K562 (cell line): ENCODE data around the gene BHLHE40. TPM values are rescaled to one million over a fixed set of nuclear protein-coding genes. Genes with fewer than 3 reads are reported as not detected.
A peak's percentile ranks its signal among the peaks of the same experiment; 100 is the strongest.

Experiments
- ATAC-seq: fragments of 200-7000 bp; cut with Tn5 transposase; 3 replicates; pipeline ENCODE4 v1.9.1; 2020; ENCODE audit warnings: moderate library complexity
- BruUV-seq: library from RNA; stranded (reverse); fragments of 400-500 nt; replicated peaks from 2 replicates; lab custom pipeline; 2021; lab: Mats Ljungman, UMichigan
- CTCF ChIA-PET: fragments of 300-600 bp; formaldehyde crosslinking; extraction: SDS; loops from one replicate; lab custom pipeline; 2021; ENCODE audit warnings: low intra/inter-chr PET ratio; lab: Yijun Ruan, JAX
- POLR2A ChIA-PET: fragments of 300-600, 350-650 bp; sonication (Branson Sonifier 250); formaldehyde crosslinking; extraction: SDS; loops from one replicate; lab custom pipeline; 2021; ENCODE audit warnings: antibody characterized with exemption, inconsistent platforms; lab: Yijun Ruan, JAX
- DNase-seq, 4 experiments: peaks; one replicate each; pipeline versions ENCODE4 v3.0.0 to v3.0.0-alpha.2; 2011 to 2018; ENCODE audit warnings: low spot score in 3 of 4, mixed read lengths in 3 of 4; ENCODE audit errors: extremely low read depth in 1 of 4
- FAIRE-seq: peaks from 2 replicates; lab custom pipeline; 2011; peaks lifted over from hg19 to GRCh38; lab: Jason Lieb, UNC
- H2AFZ ChIP-seq: 2 replicates; pipeline ENCODE4 v1.6.0; 2011; ENCODE audit warnings: low read depth, low read length, control low read depth, inconsistent platforms
- H3K27ac ChIP-seq: fragments of 200-600 bp; 3 replicates; pipeline ENCODE4 v1.8.0; 2011; ENCODE audit warnings: low read depth, mild to moderate bottlenecking, control low read depth, inconsistent platforms, low read length, moderate library complexity, mixed read lengths; ENCODE audit errors: extremely low read depth
- H3K27me3 ChIP-seq, 2 experiments: fragments of 300-600 bp in 1 of 2; 2 replicates in 1 of 2; 3 replicates in 1 of 2; pipeline versions ENCODE4 v1.6.0 to v1.8.0; 2011; ENCODE audit warnings: inconsistent platforms in 2 of 2, low read length in 2 of 2, mild to moderate bottlenecking in 1 of 2, mixed read lengths in 1 of 2, moderate library complexity in 1 of 2; ENCODE audit not compliant: control insufficient read depth in 2 of 2, insufficient read depth in 2 of 2
- H3K36me3 ChIP-seq: fragments of 300-600 bp; 3 replicates; pipeline ENCODE4 v1.8.0; 2011; ENCODE audit warnings: mild to moderate bottlenecking, low read length, inconsistent platforms; ENCODE audit not compliant: control insufficient read depth, insufficient read depth
- H3K4me1 ChIP-seq, 2 experiments: fragments of 200-600 bp in 1 of 2; replicated peaks in 1 of 2; 2 replicates in 1 of 2; 3 replicates in 1 of 2; pipeline versions ENCODE4 v1.5.1 to v1.8.0; 2011; ENCODE audit warnings: inconsistent platforms in 2 of 2, low read length in 2 of 2, mild to moderate bottlenecking in 1 of 2, mixed read lengths in 1 of 2, moderate library complexity in 1 of 2; ENCODE audit not compliant: control insufficient read depth in 2 of 2, insufficient read depth in 2 of 2
- H3K4me2 ChIP-seq: 2 replicates; pipeline ENCODE4 v1.6.1; 2011; ENCODE audit warnings: low read length, control low read depth, inconsistent platforms, mixed read lengths; ENCODE audit not compliant: insufficient read depth
- H3K4me3 ChIP-seq: fragments of 200-600 bp; sonication (generic), shearing (Covaris generic); 2 replicates; pipeline ENCODE4 v1.5.1; 2016; ENCODE audit warnings: control low read depth, inconsistent platforms
- H3K79me2 ChIP-seq: fragments of 200-600 bp; 3 replicates; pipeline ENCODE4 v1.8.0; 2011; ENCODE audit warnings: low read length, inconsistent platforms; ENCODE audit not compliant: control insufficient read depth, insufficient read depth
- H3K9ac ChIP-seq, 2 experiments: 2 replicates each; pipeline versions ENCODE4 v1.6.0 to v1.6.1; 2011; ENCODE audit warnings: low read depth in 2 of 2, low read length in 2 of 2, control low read depth in 1 of 2, inconsistent platforms in 1 of 2, mild to moderate bottlenecking in 1 of 2, mixed read lengths in 1 of 2; ENCODE audit not compliant: insufficient read depth in 1 of 2
- H3K9me1 ChIP-seq: one replicate; pipeline ENCODE4 v1.6.0; 2011; ENCODE audit warnings: inconsistent platforms, mild to moderate bottlenecking, low read length, moderate library complexity; ENCODE audit not compliant: control insufficient read depth, insufficient read depth
- H3K9me3 ChIP-seq: replicated peaks from 2 replicates; pipeline ENCODE4 v1.5.1; 2011; ENCODE audit warnings: low read depth, low read length, inconsistent platforms; ENCODE audit not compliant: control insufficient read depth, insufficient read depth
- H4K20me1 ChIP-seq: replicated peaks from 2 replicates; pipeline ENCODE4 v1.6.1; 2011; ENCODE audit warnings: low read length, inconsistent platforms, mixed read lengths; ENCODE audit not compliant: control insufficient read depth, insufficient read depth
- AFF4 ChIP-seq: sonication (generic); formaldehyde crosslinking; IDR thresholded peaks from 2 replicates; pipeline ENCODE4 v1.8.0; 2023; ENCODE audit warnings: mild to moderate bottlenecking, missing genetic modification reagents
- CBX8 ChIP-seq: fragments of 200-600 bp; sonication (generic); IDR thresholded peaks from 2 replicates; pipeline ENCODE4 v1.6.1; 2012; ENCODE audit warnings: borderline replicate concordance, mixed run types, low read depth, mild to moderate bottlenecking, moderate library complexity, mixed read lengths, low read length, control low read depth, inconsistent platforms; ENCODE audit not compliant: poor library complexity, severe bottlenecking; ENCODE audit errors: extremely low read depth
- DMBX1 ChIP-seq: fragments of 250-450 bp; sonication (Bioruptor Pico); IDR thresholded peaks from 2 replicates; pipeline ENCODE4 v1.8.0; 2022; ENCODE audit warnings: inconsistent platforms, mild to moderate bottlenecking, moderate library complexity, borderline replicate concordance
- EP400 ChIP-seq: fragments of 450-650 bp; IDR thresholded peaks from 2 replicates; pipeline ENCODE4 v1.6.1; 2017; ENCODE audit warnings: antibody characterized with exemption, mild to moderate bottlenecking, moderate library complexity
- KAT2B ChIP-seq: IDR thresholded peaks from one replicate; pipeline ENCODE4 v1.6.1; 2012; ENCODE audit warnings: low read depth, mild to moderate bottlenecking, control low read depth, inconsistent platforms, low read length, moderate library complexity
- MLLT1 ChIP-seq, 2 experiments: fragments of 450-650 bp; IDR thresholded peaks; 2 replicates each; pipeline ENCODE4 v1.6.1; 2016
- PATZ1 ChIP-seq: fragments of 250-450 bp; sonication (Bioruptor Pico); IDR thresholded peaks from 2 replicates; pipeline ENCODE4 v1.5.0; 2020; ENCODE audit warnings: mild to moderate bottlenecking, borderline replicate concordance
- PHB ChIP-seq: fragments of 250-450 bp; sonication (Bioruptor Pico); IDR thresholded peaks from 2 replicates; pipeline ENCODE4 v1.5.0; 2021
- RNF2 ChIP-seq: sonication (generic); IDR thresholded peaks from 2 replicates; pipeline ENCODE4 v1.6.1; 2016
- TARDBP ChIP-seq: fragments of 450-650 bp; IDR thresholded peaks from 2 replicates; pipeline ENCODE4 v1.6.1; 2016
- TGIF2 ChIP-seq: sonication (generic); formaldehyde crosslinking; IDR thresholded peaks from 2 replicates; pipeline ENCODE4 v1.8.1; 2022; ENCODE audit warnings: mild to moderate bottlenecking, missing genetic modification reagents, moderate library complexity
- WGBS: fragments of 100-300 bp; shearing (Covaris generic); methylation state at CpG from one replicate; pipeline ENCODE4 v1.1.6; 2016; ENCODE audit warnings: low coverage, mixed read lengths; ENCODE audit not compliant: insufficient coverage; ENCODE audit errors: missing lambda C conversion rate; 5-methylcytosine and 5-hydroxymethylcytosine counted together
- in situ Hi-C: fragments of 300-500 bp; cut with MboI; formaldehyde crosslinking; loops from 4 replicates; pipeline ENCODE4 v1.15.0; 2018; ENCODE audit warnings: inconsistent platforms, mixed read lengths
- intact Hi-C: fragments of 100-400 bp; cut with micrococcal nuclease; formaldehyde crosslinking; loops from 2 replicates; pipeline ENCODE4 v1.14.2; 2022
- polyA plus RNA-seq, 8 experiments: library from polyadenylated mRNA; depleted of rRNA in 4 of 8; stranded (reverse) in 5 of 8; unstranded in 3 of 8; fragments of >200 nt; fragmentation: Nextera tagmentation in 2 of 8; fragmentation: Illumina TruSeq in 1 of 8; extraction: Ambion mirVana in 2 of 8; extraction: Trizol in 1 of 8; gene quantifications; 2 replicates each; pipeline versions ENCODE4 v1.2.1 to v1.2.3, GENCODE V29; 2011 to 2014; ENCODE audit warnings: inconsistent platforms in 1 of 8, missing spikeins in 1 of 8
- total RNA-seq, 7 experiments: library from RNA; depleted of rRNA in 6 of 7; stranded (reverse); fragments of >200 nt in 6 of 7; fragmentation: Illumina TruSeq in 2 of 7; extraction: Trizol in 2 of 7; gene quantifications; 2 replicates each; pipeline versions ENCODE4 v1.2.1 to v1.2.3, GENCODE V29; 2011 to 2021; ENCODE audit warnings: low replicate concordance in 1 of 7

The BHLHE40 gene
- total and polyA plus RNA-seq, 9 of the 15 experiments (the other 6 are each of a cell fraction or from before 2014, with no cell fraction given), result 12.0 to 83.9 (median 31.4) TPM

- TF ChIP-seq PATZ1 (CRISPR knock-in tag), result peak; percentile 53; the same call in 1 of the 2 replicates
- TF ChIP-seq TARDBP, result peak; percentile 98
These were observed 852 bp upstream of the BHLHE40 start (continued) for GRCh38 chr3:4978204-4978965.

GRCh38 chr3:4978966-4979427 lies 240 bp upstream of the BHLHE40 start:
- Histone ChIP-seq H3K9me3 (no peaks in the 10 kb centered on the region), H3K4me3 (peak overlapping the region; percentile 86), H3K4me1 (peaks cover 41 to 46% of the 10 kb centered on the region in 2 experiments), H3K36me3 (peaks cover 35% of the 10 kb centered on the region), H3K79me2 (peaks cover 47% of the 10 kb centered on the region), H3K4me2 (peak overlapping the region; percentile 98; the same call in 1 of the 2 replicates), H3K9me1 (no peaks in the 10 kb centered on the region), H3K27me3 (no peaks in the 10 kb centered on the region), H2AFZ (0 out of 2 replicates have a peak overlapping the region, but pooled peaks have one; percentile 95), H4K20me1 (peaks cover 3% of the 10 kb centered on the region; the same call in 1 of the 2 replicates), H3K9ac (peak overlapping the region; percentile 91 to 95; a peak in 3 of 4 replicates), H3K27ac (peak overlapping the region; percentile 97)
- peak; percentile 62 for ATAC-seq
- in situ Hi-C loops (loop anchor here (5.0 kb wide), 3 partner anchors 78 to 257 kb away; no protein-coding TSS in a partner anchor), intact Hi-C loops (loop anchor here (1.0 to 5.0 kb wide), 4 partner anchors 130 to 322 kb away; partner anchors contain the start of gene EDEM1)
- peak; percentile 40 for FAIRE-seq
- peak; percentile 86 to 99 (median 92) for DNase-seq
- BruUV-seq, result no TSS peak
- CTCF ChIA-PET, result interaction anchor here (0.9 to 7.2 kb wide), 3 partner anchors 143 to 267 kb away, joined by 6 to 61 read pairs (median 11); partner anchors contain the start of gene ARL8B
- POLR2A ChIA-PET, result interaction anchor here (0.5 to 5.3 kb wide), 24 partner anchors 15 to 817 kb away, joined by 3 to 36 read pairs (median 4); no protein-coding TSS in a partner anchor
- 0% methylated on average over 1 of the region's 31 CpGs for WGBS
- TF ChIP-seq EP400 (no peak), MLLT1 (IDR thresholded peaks at IDR 0.05) (0 out of 4 replicates have a peak, but pooled peaks of 1 of the 2 experiments have one; percentile 4), KAT2B (no peak), PHB (CRISPR knock-in tag) (no peak), CBX8 (no peak), AFF4 (CRISPR knock-in tag) (no peak), RNF2 (no peak), DMBX1 (CRISPR knock-in tag) (no peak), TGIF2 (no peak)
